HUES64 (cell line): ENCODE measurements around the gene MTPN.

Experiments used
- H3K27ac ChIP-seq: 2 replicates; pipeline ENCODE4 v1.7.0; 2013; ENCODE audit warnings: low read depth, low read length, inconsistent platforms
- H3K27me3 ChIP-seq: 2 replicates; pipeline ENCODE4 v1.6.1; 2013; ENCODE audit warnings: mild to moderate bottlenecking, low read length; ENCODE audit not compliant: insufficient read depth
- H3K36me3 ChIP-seq: 2 replicates; pipeline ENCODE4 v1.6.1; 2013; ENCODE audit warnings: mild to moderate bottlenecking, low read length; ENCODE audit not compliant: insufficient read depth
- H3K4me1 ChIP-seq: 2 replicates; pipeline ENCODE4 v1.6.1; 2013; ENCODE audit warnings: mild to moderate bottlenecking, low read length, moderate library complexity; ENCODE audit not compliant: insufficient read depth
- H3K4me3 ChIP-seq: 2 replicates; pipeline ENCODE4 v1.5.1; 2013; ENCODE audit warnings: mild to moderate bottlenecking, low read length, moderate library complexity
- H3K9ac ChIP-seq: 2 replicates; pipeline ENCODE4 v1.6.1; 2013; ENCODE audit warnings: mild to moderate bottlenecking, low read depth, low read length
- H3K9me3 ChIP-seq: 2 replicates; pipeline ENCODE4 v1.6.1; 2013; ENCODE audit warnings: low read depth, low read length; ENCODE audit not compliant: insufficient read depth
- WGBS: fragments of 150-250, 120-280 bp; methylation state at CpG from one replicate; pipeline ENCODE4 v1.1.7; 2013; ENCODE audit warnings: missing lambda C conversion rate; 5-methylcytosine and 5-hydroxymethylcytosine counted together

Gene MTPN

GRCh38 chr7:135879233-135879632 is 97.9 kb downstream of the MTPN start:
- Histone ChIP-seq H3K27ac (no peak overlapping the region), H3K27me3 (no peaks in the 10 kb centered on the region), H3K4me1 (no peaks in the 10 kb centered on the region), H3K9ac (no peak overlapping the region), H3K9me3 (no peaks in the 10 kb centered on the region), H3K4me3 (no peak overlapping the region), H3K36me3 (no peaks in the 10 kb centered on the region)

- H3K27me3 ChIP-seq, result no peaks in the 10 kb centered on the region
- WGBS, result 88% methylated on average over 3 of the region's 3 CpGs
- no peak overlapping the region for H3K4me3 ChIP-seq
- no peaks in the 10 kb centered on the region for H3K36me3 ChIP-seq
- no peak overlapping the region for H3K27ac ChIP-seq
- no peak overlapping the region for H3K9ac ChIP-seq
- no peaks in the 10 kb centered on the region for H3K9me3 ChIP-seq
- H3K4me1 ChIP-seq, result no peaks in the 10 kb centered on the region
These were observed 98.9 kb downstream of the MTPN start for GRCh38 chr7:135878284-135878683.

- H3K4me3 ChIP-seq, result no peak overlapping the region
- H3K9me3 ChIP-seq, result no peaks in the 10 kb centered on the region
- H3K27me3 ChIP-seq, result no peaks in the 10 kb centered on the region
- H3K36me3 ChIP-seq, result no peaks in the 10 kb centered on the region
- no peak overlapping the region for H3K27ac ChIP-seq
- no peaks in the 10 kb centered on the region for H3K4me1 ChIP-seq
- 82% methylated on average over 5 of the region's 5 CpGs for WGBS
- no peak overlapping the region for H3K9ac ChIP-seq
These were observed 99.4 kb downstream of the MTPN start for GRCh38 chr7:135877805-135878204.
